Measurements from ENCODE around the gene PKP3.

Gene PKP3

GRCh38 chr11:405323-405953 is 11.4 kb downstream of the PKP3 start:
- H3K27ac ChIP-seq = no peak overlapping the region
- TF ChIP-seq, protein P1, sequence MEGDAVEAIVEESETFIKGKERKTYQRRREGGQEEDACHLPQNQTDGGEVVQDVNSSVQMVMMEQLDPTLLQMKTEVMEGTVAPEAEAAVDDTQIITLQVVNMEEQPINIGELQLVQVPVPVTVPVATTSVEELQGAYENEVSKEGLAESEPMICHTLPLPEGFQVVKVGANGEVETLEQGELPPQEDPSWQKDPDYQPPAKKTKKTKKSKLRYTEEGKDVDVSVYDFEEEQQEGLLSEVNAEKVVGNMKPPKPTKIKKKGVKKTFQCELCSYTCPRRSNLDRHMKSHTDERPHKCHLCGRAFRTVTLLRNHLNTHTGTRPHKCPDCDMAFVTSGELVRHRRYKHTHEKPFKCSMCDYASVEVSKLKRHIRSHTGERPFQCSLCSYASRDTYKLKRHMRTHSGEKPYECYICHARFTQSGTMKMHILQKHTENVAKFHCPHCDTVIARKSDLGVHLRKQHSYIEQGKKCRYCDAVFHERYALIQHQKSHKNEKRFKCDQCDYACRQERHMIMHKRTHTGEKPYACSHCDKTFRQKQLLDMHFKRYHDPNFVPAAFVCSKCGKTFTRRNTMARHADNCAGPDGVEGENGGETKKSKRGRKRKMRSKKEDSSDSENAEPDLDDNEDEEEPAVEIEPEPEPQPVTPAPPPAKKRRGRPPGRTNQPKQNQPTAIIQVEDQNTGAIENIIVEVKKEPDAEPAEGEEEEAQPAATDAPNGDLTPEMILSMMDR (conservative IDR thresholded peaks at IDR 0.05) = 0 out of 2 replicates have a peak, but pooled peaks have one; percentile 13

DNA sequence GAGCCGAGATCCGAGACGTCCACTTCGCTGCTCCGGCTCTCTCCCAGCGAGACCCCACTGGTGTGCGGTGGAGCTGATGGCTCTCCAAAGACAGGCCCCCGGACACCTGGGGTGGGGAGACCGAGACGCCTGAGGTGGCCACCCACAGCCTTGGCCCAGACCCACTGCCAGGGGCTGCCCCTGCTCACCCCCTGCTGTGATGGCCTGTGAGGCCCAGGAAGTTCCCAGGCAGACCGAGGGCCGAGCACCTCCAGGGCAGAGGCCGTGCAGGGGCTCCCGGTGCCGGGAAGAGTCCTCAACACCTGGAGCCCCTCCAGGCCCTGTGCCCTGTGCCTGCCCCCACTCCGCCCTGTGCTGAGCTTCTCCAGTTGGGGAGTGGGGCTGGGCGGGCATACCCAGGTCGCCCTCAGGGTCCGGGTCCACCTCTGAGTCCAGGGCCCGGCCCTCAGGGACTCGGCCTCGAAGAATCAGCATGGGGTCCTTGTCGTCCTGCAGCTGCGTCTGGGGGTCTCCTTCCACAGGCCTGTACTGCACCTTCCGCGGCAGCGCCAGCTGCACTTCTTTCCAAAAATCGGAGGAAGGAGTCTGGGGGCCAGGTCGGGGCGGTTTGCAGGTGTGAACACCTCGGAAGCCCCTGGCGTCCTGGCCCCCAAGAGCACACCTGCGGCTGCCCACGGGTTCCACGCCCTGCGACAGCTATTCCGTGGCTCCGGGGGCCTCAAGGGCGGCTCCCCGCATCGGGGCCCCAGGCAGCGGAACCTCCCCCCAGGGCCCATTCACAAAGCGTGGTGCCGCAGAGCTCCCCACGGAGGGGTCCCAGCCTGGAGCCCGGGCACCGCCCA is 12.2 kb downstream of the PKP3 start:
- TF ChIP-seq, protein P1 (conservative IDR thresholded peaks at IDR 0.05) = no peak
- no peak overlapping the region for H3K27ac ChIP-seq

- no peak overlapping the region for H3K27ac ChIP-seq
- TF ChIP-seq, protein P1 (conservative IDR thresholded peaks at IDR 0.05) = no peak
Observed at GRCh38 chr11:406796-407650, 13.0 kb downstream of the PKP3 start.

DNA sequence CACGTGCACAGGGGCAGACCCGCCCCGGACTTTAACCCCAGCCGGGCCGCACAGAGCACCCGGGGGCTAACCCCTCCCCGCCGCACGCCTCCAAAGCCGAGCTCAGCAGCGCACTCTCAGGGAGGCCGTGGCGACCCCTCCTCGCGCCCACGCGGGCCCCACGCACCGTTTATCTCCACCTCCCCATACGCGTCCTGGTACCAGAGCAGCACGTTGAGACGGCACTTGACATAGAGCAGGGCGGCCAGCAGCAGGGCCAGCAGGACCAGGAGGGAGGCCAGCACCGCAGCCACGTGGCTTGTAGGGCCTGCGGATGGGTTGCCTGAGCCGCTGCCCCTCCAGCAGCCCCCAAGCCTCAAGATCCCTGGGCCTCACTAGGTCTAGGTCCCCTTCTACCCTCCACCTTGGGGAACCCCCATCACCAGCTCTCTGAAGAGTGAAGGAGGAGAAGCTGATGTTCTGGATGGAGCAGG is 13.7 kb downstream of the PKP3 start:
- H3K27ac ChIP-seq = peak overlapping the region; percentile 55; the same call in 1 of the 2 replicates
- TF ChIP-seq, protein P1 (conservative IDR thresholded peaks at IDR 0.05) = no peak

GRCh38 chr11:408154-409007 is 14.4 kb downstream of the PKP3 start:
- H3K27ac ChIP-seq = peak overlapping the region; percentile 55
- TF ChIP-seq, protein P1 (conservative IDR thresholded peaks at IDR 0.05) = no peak

GRCh38 chr11:409008-409599 is 15.1 kb downstream of the PKP3 start:
- peak overlapping the region; percentile 55 for H3K27ac ChIP-seq

More at GRCh38 chr11:409008-409599, 15.1 kb downstream of the PKP3 start:
- TF ChIP-seq, protein P1 (conservative IDR thresholded peaks at IDR 0.05) = no peak

All from VCaP (cell line).